IMR-90 (cell line): Measurements from ENCODE around the gene EVX1. TPM values are rescaled to one million over a fixed set of nuclear protein-coding genes. Genes with fewer than 3 reads are reported as not detected.

Source experiments
- ATAC-seq: fragments of 200-7000 bp; cut with Tn5 transposase; 2 replicates; pipeline ENCODE4 v1.9.1; 2020; ENCODE audit warnings: low read depth, mild to moderate bottlenecking, moderate library complexity
- BruUV-seq: library from RNA; stranded (reverse); fragments of 400-500 nt; replicated peaks from 2 replicates; lab custom pipeline; 2021; lab: Mats Ljungman, UMichigan
- CTCF ChIA-PET: fragments of 300-600 bp; formaldehyde crosslinking; extraction: SDS; loops from one replicate; lab custom pipeline; 2021; ENCODE audit warnings: antibody characterized with exemption; lab: Yijun Ruan, JAX
- POLR2A ChIA-PET: fragments of 300-600 bp; sonication (Branson Sonifier 250); formaldehyde crosslinking; loops from one replicate; lab custom pipeline; 2022; ENCODE audit warnings: antibody characterized with exemption; ENCODE audit not compliant: unreplicated experiment; lab: Charles Lee
- DNase-seq: peaks from one replicate; pipeline ENCODE4 v3.0.0; 2013
- H2AFZ ChIP-seq: replicated peaks from 2 replicates; pipeline ENCODE3; 2013; ENCODE audit warnings: low read length, mild to moderate bottlenecking; ENCODE audit not compliant: poor library complexity
- H2AK5ac ChIP-seq: 2 replicates; pipeline ENCODE4 v1.6.1; 2013; ENCODE audit warnings: low read depth, low read length, inconsistent platforms
- H2AK9ac ChIP-seq: replicated peaks from 2 replicates; pipeline ENCODE3; 2013; ENCODE audit warnings: mild to moderate bottlenecking, low read depth, low read length, moderate library complexity; ENCODE audit not compliant: poor library complexity
- H2BK120ac ChIP-seq: 2 replicates; pipeline ENCODE4 v1.6.1; 2013; ENCODE audit warnings: low read depth, low read length, inconsistent platforms
- H2BK15ac ChIP-seq: 3 replicates; pipeline ENCODE4 v1.6.1; 2013; ENCODE audit warnings: low read depth, low read length, inconsistent platforms
- H2BK20ac ChIP-seq: 2 replicates; pipeline ENCODE4 v1.6.1; 2013; ENCODE audit warnings: low read depth, mild to moderate bottlenecking, inconsistent platforms, low read length, moderate library complexity
- H2BK5ac ChIP-seq: 2 replicates; pipeline ENCODE4 v1.6.1; 2013; ENCODE audit warnings: mild to moderate bottlenecking, low read depth, low read length, inconsistent platforms; ENCODE audit not compliant: poor library complexity, severe bottlenecking
- H3K14ac ChIP-seq: replicated peaks from 2 replicates; pipeline ENCODE4 v1.6.1; 2013; ENCODE audit warnings: low read depth, low read length, inconsistent platforms
- H3K18ac ChIP-seq: 2 replicates; pipeline ENCODE4 v1.6.1; 2013; ENCODE audit warnings: low read depth, low read length, control low read depth
- H3K23ac ChIP-seq: 2 replicates; pipeline ENCODE4 v1.6.1; 2013; ENCODE audit warnings: low read depth, low read length, inconsistent platforms
- H3K27ac ChIP-seq: 2 replicates; pipeline ENCODE4 v1.5.1; 2013; ENCODE audit warnings: mild to moderate bottlenecking, control low read depth, low read length; ENCODE audit not compliant: insufficient read depth
- H3K27me3 ChIP-seq: 2 replicates; pipeline ENCODE4 v1.6.1; 2013; ENCODE audit warnings: low read length; ENCODE audit not compliant: control insufficient read depth, insufficient read depth
- H3K36me3 ChIP-seq: 2 replicates; pipeline ENCODE4 v1.6.1; 2013; ENCODE audit warnings: low read length, mixed read lengths; ENCODE audit not compliant: control insufficient read depth, insufficient read depth
- H3K4ac ChIP-seq: 2 replicates; pipeline ENCODE4 v1.6.1; 2013; ENCODE audit warnings: low read depth, low read length, inconsistent platforms
- H3K4me1 ChIP-seq: 2 replicates; pipeline ENCODE4 v1.6.1; 2013; ENCODE audit warnings: low read length, mixed read lengths; ENCODE audit not compliant: control insufficient read depth, insufficient read depth
- H3K4me2 ChIP-seq: 2 replicates; pipeline ENCODE4 v1.6.1; 2013; ENCODE audit warnings: low read depth, mild to moderate bottlenecking, control low read depth, low read length, moderate library complexity
- H3K4me3 ChIP-seq: 2 replicates; pipeline ENCODE4 v1.5.1; 2013; ENCODE audit warnings: low read depth, mild to moderate bottlenecking, control low read depth, low read length, moderate library complexity; ENCODE audit not compliant: insufficient read depth
- H3K56ac ChIP-seq: 2 replicates; pipeline ENCODE4 v1.6.1; 2013; ENCODE audit warnings: low read length, inconsistent platforms; ENCODE audit not compliant: insufficient read depth; ENCODE audit errors: extremely low read depth
- H3K79me1 ChIP-seq, 2 experiments: 2 replicates each; pipeline ENCODE4 v1.6.1; 2013; ENCODE audit warnings: low read length in 2 of 2, inconsistent platforms in 1 of 2, low read depth in 1 of 2
- H3K9ac ChIP-seq: 2 replicates; pipeline ENCODE4 v1.6.1; 2013; ENCODE audit warnings: low read depth, low read length, control low read depth
- H3K9me1 ChIP-seq: 2 replicates; pipeline ENCODE4 v1.6.1; 2013; ENCODE audit warnings: low read length, inconsistent platforms; ENCODE audit not compliant: insufficient read depth
- H3K9me3 ChIP-seq: 2 replicates; pipeline ENCODE4 v1.6.1; 2013; ENCODE audit warnings: low read length; ENCODE audit not compliant: control insufficient read depth, insufficient read depth
- H4K20me1 ChIP-seq: 2 replicates; pipeline ENCODE4 v1.6.1; 2013; ENCODE audit warnings: low read length, inconsistent platforms; ENCODE audit not compliant: insufficient read depth
- H4K5ac ChIP-seq: 2 replicates; pipeline ENCODE4 v1.6.1; 2013; ENCODE audit warnings: mild to moderate bottlenecking, low read depth, low read length, control low read depth
- H4K8ac ChIP-seq, 2 experiments: 2 replicates each; pipeline ENCODE4 v1.6.1; 2013; ENCODE audit warnings: low read depth in 2 of 2, low read length in 2 of 2, control low read depth in 1 of 2, inconsistent platforms in 1 of 2
- H4K91ac ChIP-seq: 2 replicates; pipeline ENCODE4 v1.6.1; 2013; ENCODE audit warnings: low read depth, low read length, inconsistent platforms; ENCODE audit not compliant: insufficient read depth
- ELK1 ChIP-seq: fragments of 150-350 bp; IDR thresholded peaks from 2 replicates; pipeline ENCODE4 v1.6.1; 2016; ENCODE audit warnings: low read depth, mild to moderate bottlenecking, low read length, moderate library complexity, borderline replicate concordance
- FOS ChIP-seq: fragments of 150-350 bp; IDR thresholded peaks from 2 replicates; pipeline ENCODE4 v1.6.1; 2016; ENCODE audit warnings: low read depth, low read length
- MAZ ChIP-seq: IDR thresholded peaks from 2 replicates; pipeline ENCODE4 v1.6.1; 2012; ENCODE audit warnings: low read depth, mild to moderate bottlenecking, low read length, improper control_type of control experiment, moderate library complexity, borderline replicate concordance
- MXI1 ChIP-seq: IDR thresholded peaks from 2 replicates; pipeline ENCODE4 v1.6.1; 2012; ENCODE audit warnings: low read depth, mild to moderate bottlenecking, low read length, moderate library complexity, borderline replicate concordance
- NFE2L2 ChIP-seq: fragments of 150-350 bp; IDR thresholded peaks from 2 replicates; pipeline ENCODE4 v1.6.1; 2016; ENCODE audit warnings: low read depth, mild to moderate bottlenecking, low read length
- RAD21 ChIP-seq: IDR thresholded peaks from 2 replicates; pipeline ENCODE4 v1.6.1; 2012; ENCODE audit warnings: low read length, improper control_type of control experiment
- WGBS, 2 experiments: methylation state at CpG; one replicate each; pipeline versions ENCODE4 v1.1.5 to v1.1.7; 2013; ENCODE audit warnings: missing lambda C conversion rate in 2 of 2; ENCODE audit not compliant: insufficient read length in 1 of 2; ENCODE audit errors: extremely low coverage in 2 of 2; 5-methylcytosine and 5-hydroxymethylcytosine counted together
- dilution Hi-C: fragments of 300-500 bp; cut with HindIII; formaldehyde crosslinking; loops from one replicate; pipeline ENCODE4 v1.14.3; 2018; ENCODE audit warnings: low sequenced_read_pairs; ENCODE audit not compliant: unreplicated experiment
- in situ Hi-C: fragments of 300-500 bp; cut with MboI; formaldehyde crosslinking; loops from 3 replicates; pipeline ENCODE4 v1.14.3; 2019; ENCODE audit warnings: low sequenced_read_pairs, inconsistent platforms, mixed read lengths
- intact Hi-C: fragments of 100-400 bp; cut with micrococcal nuclease; formaldehyde crosslinking; loops from 2 replicates; pipeline ENCODE4 v1.10.0; 2022
- polyA plus RNA-seq, 3 experiments: library from polyadenylated mRNA; depleted of rRNA; stranded (reverse); fragments of >200 nt; gene quantifications; 2 replicates each; pipeline ENCODE4 v1.2.3, GENCODE V29; 2012; ENCODE audit warnings: low replicate concordance in 1 of 3
- total RNA-seq: library from RNA; depleted of rRNA; stranded (reverse); fragments of >200 nt; gene quantifications from 2 replicates; pipeline ENCODE4 v1.2.3, GENCODE V29; 2012

The EVX1 gene
- total and polyA plus RNA-seq, 2 of the 4 experiments (the other 2 are of a cell fraction): not detected

DNA sequence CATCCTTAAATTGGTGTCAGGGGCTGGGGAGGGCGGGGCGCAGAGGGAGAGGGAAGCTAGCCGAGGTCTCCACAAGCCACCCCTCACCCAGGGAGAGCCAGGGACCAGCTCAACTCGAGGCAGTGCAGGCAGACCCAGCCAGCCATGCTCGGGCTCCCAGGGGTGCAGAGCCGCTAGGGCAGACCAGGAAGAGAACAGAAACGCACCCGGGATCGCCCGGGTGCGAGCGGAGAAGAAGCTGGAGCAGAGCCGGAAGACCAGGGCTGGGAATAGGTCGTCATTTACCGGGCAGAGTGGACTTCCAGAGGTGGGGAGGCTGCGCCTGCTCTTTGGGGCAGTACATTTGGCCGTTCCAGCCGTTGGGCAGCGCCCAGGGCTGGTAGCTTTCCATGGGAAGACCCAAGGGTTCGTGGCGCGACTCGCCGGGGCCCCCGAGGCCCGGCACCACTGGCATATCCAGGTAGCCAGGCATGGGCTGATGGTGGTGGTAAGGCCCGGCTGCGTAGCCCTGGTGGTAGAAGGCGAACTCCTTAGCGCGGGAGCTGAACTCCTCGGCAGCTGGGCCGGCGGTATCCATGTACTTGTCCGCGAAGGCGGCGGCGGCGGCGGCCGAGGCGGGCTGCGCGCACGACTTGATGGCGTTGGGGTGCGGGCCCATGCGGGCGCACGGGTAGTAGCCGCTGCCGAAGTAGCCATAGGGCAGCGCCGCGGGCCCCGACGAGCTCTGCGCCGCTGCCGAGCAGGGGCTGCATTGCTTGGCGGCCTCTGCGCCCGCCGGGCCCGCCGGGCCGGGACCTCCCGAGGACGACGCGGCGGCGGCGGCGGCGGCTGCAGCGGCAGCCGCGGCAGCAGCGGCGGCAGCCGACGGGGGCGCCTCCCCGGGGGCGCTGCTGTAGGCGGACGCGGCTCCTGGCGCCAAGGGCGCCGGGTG, 43.5 kb upstream of the EVX1 start (continued):
- no peak for TF ChIP-seq MAZ

DNA sequence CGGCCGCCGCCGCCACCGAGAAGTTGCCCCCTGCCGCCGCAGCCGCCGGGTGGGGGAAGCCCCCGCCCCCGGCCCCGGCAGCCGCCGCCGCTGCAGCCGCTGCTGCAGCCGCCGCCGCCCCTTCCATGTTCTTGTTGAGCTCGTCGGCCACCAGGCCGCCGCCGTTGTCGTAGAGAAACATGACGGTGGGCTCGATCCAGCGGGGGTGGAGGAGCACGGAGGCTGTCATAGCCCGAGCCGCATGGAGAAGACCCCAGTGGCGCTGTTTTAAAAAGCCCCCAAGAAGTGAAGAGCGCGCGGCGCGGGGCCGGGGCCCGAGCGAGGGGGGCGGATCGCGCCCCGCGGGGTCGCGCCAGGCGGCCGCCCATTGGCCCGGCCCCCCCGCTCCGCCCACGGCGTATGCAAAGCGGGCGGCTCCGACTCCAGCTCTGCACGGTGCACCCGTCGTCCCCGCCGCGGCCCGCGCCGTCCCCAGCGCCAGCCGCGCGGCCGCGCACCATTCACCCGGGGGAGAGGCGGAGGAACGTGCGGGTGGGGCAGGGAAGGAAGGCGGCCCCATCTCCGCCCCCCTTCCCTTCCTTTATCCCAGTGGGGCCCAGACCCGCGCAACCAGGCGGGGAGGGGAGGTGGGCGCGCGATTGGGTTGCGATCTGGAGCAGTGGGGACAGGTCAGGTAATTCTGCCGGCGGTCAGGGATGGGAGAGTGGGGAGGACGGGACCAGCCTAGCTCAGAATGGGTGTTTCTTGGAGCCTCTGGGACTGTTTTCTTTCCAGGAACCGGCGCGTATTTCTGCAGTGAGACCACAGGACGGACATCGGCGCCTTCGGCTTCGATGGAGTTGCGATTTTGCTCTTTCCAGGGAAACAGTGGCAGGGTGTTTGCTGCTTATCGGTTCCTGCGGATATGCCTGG, 42.5 kb upstream of the EVX1 start, which contains the start of gene HOXA13:
TSS of gene HOXA13 (minus strand) at position 243 of the 912 bp plus-strand sequence. CDS start at position 229, 14 bp downstream.
- POLR2A ChIA-PET: no interaction called here
- Histone ChIP-seq H3K23ac (peak within 1 kb of the TSS; percentile 89), H2AFZ (peak within 1 kb of the TSS; percentile 65), H3K4me2 (peak within 1 kb of the TSS; percentile 45; the same call in 1 of the 2 replicates), H3K56ac (no peak within 1 kb of the TSS), H3K14ac (no peak within 1 kb of the TSS), H3K36me3 (no peaks in the 10 kb centered on the region), H3K79me1 (no peaks in the 10 kb centered on the region), H4K5ac (no peak within 1 kb of the TSS), H2BK5ac (no peak within 1 kb of the TSS), H3K9ac (no peak within 1 kb of the TSS), H4K8ac (no peak within 1 kb of the TSS), H3K27me3 (peaks cover 86% of the 10 kb centered on the region), H3K27ac (no peak within 1 kb of the TSS), H2AK9ac (no peak within 1 kb of the TSS), H2BK15ac (no peak within 1 kb of the TSS), H3K4me3 (no peak within 1 kb of the TSS), H3K9me1 (peaks cover 5% of the 10 kb centered on the region; the same call in 1 of the 2 replicates), H2BK120ac (no peak within 1 kb of the TSS), H4K20me1 (peaks cover 17% of the 10 kb centered on the region), H3K9me3 (peaks cover 5% of the 10 kb centered on the region; the same call in 1 of the 2 replicates), H3K4ac (no peak within 1 kb of the TSS), H3K4me1 (peaks cover 2% of the 10 kb centered on the region; the same call in 1 of the 2 replicates), H4K91ac (no peak within 1 kb of the TSS), H2AK5ac (no peak within 1 kb of the TSS), H3K18ac (no peak within 1 kb of the TSS), H2BK20ac (no peak within 1 kb of the TSS)
- BruUV-seq: no TSS peak
- peak; percentile 10; the same call in 1 of the 2 replicates for ATAC-seq
- dilution Hi-C loops (no loop called here), in situ Hi-C loops (loop anchor here (5.0 to 10.0 kb wide), 4 partner anchors 382 to 875 kb away; no protein-coding TSS in a partner anchor), intact Hi-C loops (loop anchor here (5.0 to 10.0 kb wide), 7 partner anchors 462 to 1905 kb away; partner anchors contain the start of genes HIBADH and TAX1BP1)
- no peak for DNase-seq
- no peak for TF ChIP-seq MXI1
- TF ChIP-seq RAD21: no peak
- no peak for TF ChIP-seq FOS
- TF ChIP-seq ELK1: no peak
- TF ChIP-seq NFE2L2: no peak
- WGBS, 2 experiments: 1% methylated on average over 23 of the region's 99 CpGs; no CpG with 5 or more reads in 1 of the 2 experiments
- CTCF ChIA-PET: no interaction called here
